Stimulated activated CD8-positive, alpha-beta memory T cell treated with anti-CD3 and anti-CD28 coated beads, Interleukin-15, amount 100 ng/mL, for 1 hour (primary cell): ENCODE results near the gene GAGE2A.
"Not testable (repeated sequence)": the region's sequence is repeated elsewhere in the genome, so short reads cannot be mapped to it uniquely, and the experiment has no call there.

Experiments used
- DNase-seq: peaks from one replicate; pipeline ENCODE4 v3.0.0-alpha.2; 2020; ENCODE audit warnings: low read depth

The GAGE2A gene

DNA sequence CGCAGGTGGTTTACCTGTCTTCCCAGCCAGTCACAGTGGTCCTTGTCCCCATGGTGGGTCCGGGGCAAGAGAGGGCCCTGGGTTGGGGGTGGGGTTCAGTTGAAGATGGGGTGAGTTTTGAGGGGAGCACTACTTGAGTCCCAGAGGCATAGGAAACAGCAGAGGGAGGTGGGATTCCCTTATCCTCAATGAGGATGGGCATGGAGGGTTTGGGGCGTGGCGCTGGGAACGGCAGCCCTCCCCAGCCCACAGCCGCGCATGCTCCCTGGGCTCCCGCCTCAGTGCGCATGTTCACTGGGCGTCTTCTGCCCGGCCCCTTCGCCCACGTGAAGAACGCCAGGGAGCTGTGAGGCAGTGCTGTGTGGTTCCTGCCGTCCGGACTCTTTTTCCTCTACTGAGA is at the start of gene GAGE2A:
Gene GAGE2A, plus strand, starts transcription at position 301 of the 400 bp plus-strand sequence. CDS start 1,155 bp downstream, outside the sequence.
- DNase-seq: not testable (repeated sequence)

DNA sequence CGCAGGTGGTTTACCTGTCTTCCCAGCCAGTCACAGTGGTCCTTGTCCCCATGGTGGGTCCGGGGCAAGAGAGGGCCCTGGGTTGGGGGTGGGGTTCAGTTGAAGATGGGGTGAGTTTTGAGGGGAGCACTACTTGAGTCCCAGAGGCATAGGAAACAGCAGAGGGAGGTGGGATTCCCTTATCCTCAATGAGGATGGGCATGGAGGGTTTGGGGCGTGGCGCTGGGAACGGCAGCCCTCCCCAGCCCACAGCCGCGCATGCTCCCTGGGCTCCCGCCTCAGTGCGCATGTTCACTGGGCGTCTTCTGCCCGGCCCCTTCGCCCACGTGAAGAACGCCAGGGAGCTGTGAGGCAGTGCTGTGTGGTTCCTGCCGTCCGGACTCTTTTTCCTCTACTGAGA is 47.9 kb upstream of the GAGE2A start, which contains the start of gene GAGE12D:
Gene GAGE12D, plus strand, starts transcription at position 301 of the 400 bp plus-strand sequence. CDS start 1,155 bp downstream, outside the sequence.
- not testable (repeated sequence) for DNase-seq

GRCh38 chrX:49550989-49551388 is 38.3 kb upstream of the GAGE2A start, which contains the start of gene GAGE12E:
Gene GAGE12E (plus strand): TSS chrX:49551289. CDS start chrX:49552444, 1,155 bp downstream.
- not testable (repeated sequence) for DNase-seq

- not testable (repeated sequence) for DNase-seq
Measured at GRCh38 chrX:49560542-49560941, 28.8 kb upstream of the GAGE2A start, which contains the start of gene GAGE12F. Gene GAGE12F (plus strand): TSS chrX:49560842. CDS start chrX:49561997, 1,155 bp downstream.

DNA sequence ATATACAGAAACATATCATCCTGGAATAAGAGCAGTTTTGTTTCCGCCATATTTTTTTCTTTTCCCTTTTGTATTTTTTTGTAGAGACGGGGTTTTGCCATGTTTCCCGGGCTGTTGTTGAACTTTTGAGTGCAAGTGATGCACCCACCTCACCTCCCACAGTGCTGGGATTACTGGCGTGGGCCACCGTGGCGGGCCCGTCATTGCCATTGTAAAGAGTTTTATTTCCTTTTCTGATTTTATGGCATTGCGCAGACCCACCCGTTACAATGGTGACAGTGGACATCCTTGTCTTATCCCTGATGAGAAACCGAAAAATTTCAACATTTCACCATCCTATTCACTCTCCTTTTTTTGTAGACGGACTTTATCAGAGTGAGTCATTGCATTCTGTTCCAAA is 20.6 kb upstream of the GAGE2A start:
- not testable (repeated sequence) for DNase-seq

DNA sequence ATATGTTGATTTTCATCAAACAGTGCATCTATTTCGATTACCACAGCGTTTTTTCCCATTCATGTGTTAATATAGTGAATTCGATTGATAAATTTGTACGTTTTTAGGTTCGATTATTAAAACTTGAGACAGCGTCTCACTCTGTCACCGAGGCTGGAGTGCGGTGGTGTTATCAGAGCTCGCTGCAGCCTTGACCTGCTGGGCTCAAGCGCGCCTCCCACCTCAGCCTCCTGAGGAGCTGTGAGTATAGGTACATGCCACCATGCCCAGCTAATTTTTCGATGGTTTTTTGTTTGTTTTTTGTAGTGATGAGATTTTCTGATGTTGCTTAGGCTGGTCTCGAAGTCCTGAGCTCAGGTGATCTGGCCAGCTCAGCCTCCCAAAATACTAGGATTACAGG is 20.1 kb upstream of the GAGE2A start:
- not testable (repeated sequence) for DNase-seq

GRCh38 chrX:49570100-49570499 is 19.2 kb upstream of the GAGE2A start, which contains the start of gene GAGE12G:
Gene GAGE12G (plus strand): TSS chrX:49570400. CDS start chrX:49571555, 1,155 bp downstream.
- not testable (repeated sequence) for DNase-seq

GRCh38 chrX:49579649-49580048 is 9.6 kb upstream of the GAGE2A start, which contains the start of gene GAGE12H:
Gene GAGE12H (plus strand): TSS chrX:49579949. CDS start chrX:49581104, 1,155 bp downstream.
- DNase-seq: not testable (repeated sequence)

GRCh38 chrX:49589769-49590478 is 628 bp downstream of the GAGE2A start:
- not testable (repeated sequence) for DNase-seq

GRCh38 chrX:49590488-49590887 is 1.2 kb downstream of the GAGE2A start:
- not testable (repeated sequence) for DNase-seq

GRCh38 chrX:49598720-49599119 is 9.4 kb downstream of the GAGE2A start, which contains the start of gene GAGE1:
Gene GAGE1 (plus strand): TSS chrX:49599020. CDS start chrX:49600175, 1,155 bp downstream.
- DNase-seq: not testable (repeated sequence)

DNA sequence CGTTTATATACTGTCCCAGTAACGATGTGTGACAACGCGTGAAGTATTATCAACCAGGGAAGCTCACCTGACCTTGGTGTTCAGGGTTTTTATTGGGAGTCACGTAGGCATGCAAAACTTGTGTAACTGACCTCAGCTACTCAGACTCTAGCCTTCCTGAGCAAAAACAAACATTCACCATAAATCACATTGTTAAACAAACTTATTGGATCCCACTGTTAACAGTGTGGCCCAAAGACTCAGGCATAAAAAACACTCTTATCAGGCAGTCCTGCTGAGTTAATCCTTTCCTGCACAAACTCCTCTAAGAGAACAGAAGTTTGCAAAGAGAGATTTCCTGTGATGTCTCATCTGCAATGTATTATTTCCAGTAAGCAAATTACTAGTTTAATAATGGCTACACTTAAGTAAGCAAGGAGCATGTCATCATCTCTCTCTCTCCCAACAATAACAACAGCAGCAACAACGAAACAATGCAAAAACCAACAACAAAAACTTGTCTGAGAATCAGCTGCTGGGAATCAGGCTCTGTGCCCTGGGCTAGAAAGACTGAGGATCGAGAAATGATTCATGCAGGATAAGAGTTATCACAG is 21.5 kb downstream of the GAGE2A start:
- no peak for DNase-seq

- DNase-seq: no peak
Measured at GRCh38 chrX:49618574-49618973, 29.3 kb downstream of the GAGE2A start.

DNA sequence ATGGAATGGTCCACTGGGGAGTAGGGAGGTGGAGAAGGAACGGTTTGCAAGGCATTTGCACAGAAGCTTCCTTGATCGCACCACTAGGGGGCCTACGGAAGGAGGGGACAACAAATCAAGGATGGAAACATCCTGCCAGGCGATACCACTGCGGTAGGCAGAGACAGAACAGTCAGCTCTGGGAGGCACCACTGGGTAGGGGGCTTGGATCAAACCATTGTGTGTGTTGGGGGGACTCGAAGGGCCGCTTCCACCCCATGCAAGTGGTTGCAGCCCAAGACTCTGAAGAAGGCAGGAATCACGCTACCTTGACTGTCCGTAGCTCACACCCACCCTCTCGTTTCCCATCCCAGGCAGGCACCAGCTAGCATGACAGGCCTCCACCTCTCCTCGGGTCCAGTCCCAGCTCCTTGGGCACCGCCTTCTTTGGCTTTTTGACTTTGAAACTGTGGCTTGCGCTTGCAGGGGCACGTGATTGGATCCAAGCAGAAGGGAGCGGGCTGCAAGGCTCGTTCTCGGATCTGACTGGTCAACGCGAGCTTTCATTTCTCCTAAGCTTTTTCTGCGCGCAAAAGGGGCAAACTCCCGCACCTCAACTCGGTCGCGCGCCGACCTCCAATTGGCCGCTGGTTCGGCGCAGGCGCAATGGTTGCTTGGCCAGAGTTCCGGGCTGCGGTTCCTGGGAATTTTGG is 37.9 kb downstream of the GAGE2A start:
- no peak for DNase-seq

DNA sequence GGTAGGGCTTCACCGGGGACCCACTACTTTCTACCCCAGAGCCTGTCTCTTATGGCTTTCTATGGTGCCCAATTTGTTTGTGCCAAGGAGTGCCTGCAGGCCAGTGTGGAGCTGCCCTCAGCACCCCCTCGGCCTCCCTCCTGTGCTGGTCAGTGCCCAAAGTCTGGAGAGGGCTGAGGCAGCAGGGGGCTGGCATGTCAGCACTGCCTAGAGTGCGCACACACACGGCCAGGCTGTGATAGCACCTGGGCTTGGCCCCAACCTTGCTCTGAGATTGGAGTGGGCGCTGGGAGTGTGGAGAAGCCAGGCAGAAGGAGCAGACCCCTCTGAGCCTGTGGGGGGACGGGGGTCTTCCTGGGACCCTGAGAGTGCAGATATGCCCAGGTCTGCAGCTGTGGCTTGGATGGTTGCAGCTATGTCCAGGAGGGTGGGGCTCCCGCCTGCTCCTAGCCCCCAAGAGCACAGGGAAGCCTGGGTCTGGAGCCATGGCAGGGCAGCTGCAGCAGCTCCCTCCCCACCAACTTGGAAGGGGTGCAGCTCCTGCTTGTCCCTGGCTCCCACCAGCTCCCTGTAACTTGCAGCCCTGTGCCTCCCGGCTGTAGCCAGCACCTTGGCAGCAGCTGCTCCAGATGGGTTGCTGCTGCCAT is 55.8 kb downstream of the GAGE2A start:
- DNase-seq: no peak
